Calu3 (cell line): ENCODE data around the gene NUP210. TPM values are rescaled to one million over a fixed set of nuclear protein-coding genes. Genes with fewer than 3 reads are reported as not detected.

ENCODE experiments used
- BruUV-seq: library from RNA; stranded (reverse); fragments of 400-500 nt; replicated peaks from 2 replicates; lab custom pipeline; 2021; lab: Mats Ljungman, UMichigan
- CTCF ChIA-PET: fragments of 300-600 bp; sonication (Branson Sonifier 250); formaldehyde crosslinking; loops from one replicate; lab custom pipeline; 2022; ENCODE audit warnings: antibody characterized with exemption; lab: Charles Lee
- DNase-seq: peaks from one replicate; pipeline ENCODE4 v3.0.0; 2022
- H3K27ac Mint-ChIP-seq: one replicate; pipeline ENCODE4 v1.8.0; 2022; ENCODE audit warnings: mixed read lengths; ENCODE audit not compliant: unreplicated experiment
- H3K27me3 Mint-ChIP-seq: one replicate; pipeline ENCODE4 v1.8.0; 2022; ENCODE audit warnings: mixed read lengths; ENCODE audit not compliant: unreplicated experiment
- H3K36me3 Mint-ChIP-seq: one replicate; pipeline ENCODE4 v1.8.0; 2022; ENCODE audit warnings: mild to moderate bottlenecking, moderate library complexity, mixed read lengths; ENCODE audit not compliant: insufficient read depth, unreplicated experiment
- H3K4me1 Mint-ChIP-seq: one replicate; pipeline ENCODE4 v1.8.0; 2022; ENCODE audit warnings: mild to moderate bottlenecking, low read depth, mixed read lengths; ENCODE audit not compliant: unreplicated experiment
- H3K4me3 Mint-ChIP-seq: one replicate; pipeline ENCODE4 v1.8.0; 2022; ENCODE audit warnings: mild to moderate bottlenecking, low read depth, moderate library complexity, mixed read lengths; ENCODE audit not compliant: unreplicated experiment
- H3K9me3 Mint-ChIP-seq: one replicate; pipeline ENCODE4 v1.8.0; 2022; ENCODE audit warnings: low read depth, mixed read lengths; ENCODE audit not compliant: unreplicated experiment
- intact Hi-C: fragments of 100-400 bp; cut with micrococcal nuclease; formaldehyde crosslinking; loops from one replicate; pipeline ENCODE4 v1.10.0; 2022; ENCODE audit not compliant: unreplicated experiment
- total RNA-seq: library from RNA; stranded (reverse); gene quantifications from 2 replicates; pipeline ENCODE4 v1.2.3, GENCODE V29; 2022
- TF ChIP-seq, protein P1 (sequence below): fragments of 200-600 bp; IDR thresholded peaks from one replicate; pipeline ENCODE4 v1.8.0; 2022; ENCODE audit warnings: antibody characterized with exemption; ENCODE audit not compliant: unreplicated experiment

Gene NUP210
- total RNA-seq, 1 experiment from 2014 or later = 76.9 TPM

DNA sequence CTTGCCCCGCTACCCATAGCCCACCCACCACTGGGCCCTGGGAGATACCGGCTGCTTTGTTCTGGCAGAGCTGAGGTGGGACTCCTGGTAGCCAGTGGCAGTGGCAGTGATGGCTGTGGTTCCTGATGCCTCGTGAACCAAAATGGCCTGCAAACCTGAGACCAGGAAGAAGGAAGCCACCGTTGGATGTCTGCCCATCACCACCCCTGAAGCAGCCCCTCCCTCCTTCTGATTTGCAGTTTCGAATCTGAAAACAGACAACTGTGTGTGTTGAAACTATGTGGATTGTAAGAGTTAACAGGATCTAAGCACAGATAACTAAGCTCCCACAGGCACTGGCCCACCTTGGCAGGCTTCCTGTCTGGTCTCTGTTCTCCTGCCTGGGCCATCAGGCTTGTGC lies 66.6 kb downstream of the NUP210 start:
- Mint-ChIP-seq H3K27me3 (no peaks in the 10 kb centered on the region), H3K27ac (no peak overlapping the region), H3K36me3 (peaks cover 4% of the 10 kb centered on the region), H3K4me3 (no peak overlapping the region), H3K4me1 (peaks cover 10% of the 10 kb centered on the region), H3K9me3 (no peaks in the 10 kb centered on the region)
- CTCF ChIA-PET = interaction anchor here (0.5 to 1.4 kb wide), 4 partner anchors 17 to 766 kb away, joined by 3 to 7 read pairs (median 4); no protein-coding TSS in a partner anchor
- DNase-seq = no peak
- no TSS peak for BruUV-seq
- TF ChIP-seq, protein P1, sequence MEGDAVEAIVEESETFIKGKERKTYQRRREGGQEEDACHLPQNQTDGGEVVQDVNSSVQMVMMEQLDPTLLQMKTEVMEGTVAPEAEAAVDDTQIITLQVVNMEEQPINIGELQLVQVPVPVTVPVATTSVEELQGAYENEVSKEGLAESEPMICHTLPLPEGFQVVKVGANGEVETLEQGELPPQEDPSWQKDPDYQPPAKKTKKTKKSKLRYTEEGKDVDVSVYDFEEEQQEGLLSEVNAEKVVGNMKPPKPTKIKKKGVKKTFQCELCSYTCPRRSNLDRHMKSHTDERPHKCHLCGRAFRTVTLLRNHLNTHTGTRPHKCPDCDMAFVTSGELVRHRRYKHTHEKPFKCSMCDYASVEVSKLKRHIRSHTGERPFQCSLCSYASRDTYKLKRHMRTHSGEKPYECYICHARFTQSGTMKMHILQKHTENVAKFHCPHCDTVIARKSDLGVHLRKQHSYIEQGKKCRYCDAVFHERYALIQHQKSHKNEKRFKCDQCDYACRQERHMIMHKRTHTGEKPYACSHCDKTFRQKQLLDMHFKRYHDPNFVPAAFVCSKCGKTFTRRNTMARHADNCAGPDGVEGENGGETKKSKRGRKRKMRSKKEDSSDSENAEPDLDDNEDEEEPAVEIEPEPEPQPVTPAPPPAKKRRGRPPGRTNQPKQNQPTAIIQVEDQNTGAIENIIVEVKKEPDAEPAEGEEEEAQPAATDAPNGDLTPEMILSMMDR = no peak
- intact Hi-C loops = no loop called here

DNA sequence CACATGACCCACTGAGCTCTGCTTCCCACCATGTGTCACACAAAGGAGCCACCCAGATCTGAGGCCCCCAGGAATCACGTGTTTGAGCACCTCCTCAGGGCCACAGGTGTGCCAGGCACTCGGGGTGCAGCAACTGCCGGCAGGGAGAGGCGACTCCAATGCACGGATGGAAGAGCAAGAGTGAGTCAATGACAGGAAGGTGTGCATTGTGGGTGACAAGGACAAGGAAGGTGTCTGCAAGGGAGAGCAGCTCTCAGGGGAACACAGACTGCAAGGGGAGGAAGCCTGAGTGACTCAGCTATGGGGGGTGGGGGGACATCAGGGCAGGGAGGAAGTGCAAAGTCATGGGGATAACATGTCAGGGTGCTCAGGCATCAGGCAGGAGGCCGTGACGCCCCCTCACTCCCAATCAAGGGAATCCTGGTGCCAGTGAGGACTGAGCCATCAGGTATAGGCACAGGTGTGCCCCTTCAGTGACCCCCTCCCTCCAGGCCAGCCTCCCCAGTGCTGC lies 67.4 kb downstream of the NUP210 start:
- Mint-ChIP-seq H3K4me3 (no peak overlapping the region), H3K4me1 (peaks cover 10% of the 10 kb centered on the region), H3K27me3 (no peaks in the 10 kb centered on the region), H3K36me3 (peaks cover 6% of the 10 kb centered on the region), H3K27ac (no peak overlapping the region), H3K9me3 (no peaks in the 10 kb centered on the region)
- intact Hi-C loops = no loop called here
- CTCF ChIA-PET = no interaction called here
- DNase-seq = no peak
- BruUV-seq = no TSS peak
- TF ChIP-seq, protein P1 = no peak

DNA sequence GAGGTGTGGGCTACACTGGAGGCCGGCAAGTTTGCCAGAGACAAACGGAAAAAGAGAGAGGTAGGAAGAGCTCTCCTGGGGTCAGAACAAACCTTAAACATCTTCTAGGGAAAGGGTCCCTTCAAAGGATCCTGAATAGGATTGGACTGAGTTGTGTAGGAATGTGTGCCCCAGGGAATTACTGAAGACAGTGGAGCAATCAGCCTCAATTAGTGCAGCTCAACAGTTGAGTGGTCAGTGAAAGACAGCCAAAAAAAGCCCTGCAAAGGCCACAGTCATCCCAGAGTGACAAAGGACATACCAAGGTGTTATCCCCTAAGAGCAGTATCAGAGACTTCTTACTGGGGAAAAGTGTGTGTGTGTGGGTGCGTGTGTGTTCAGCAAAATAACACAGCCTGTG lies 70.3 kb downstream of the NUP210 start:
- CTCF ChIA-PET = no interaction called here
- no TSS peak for BruUV-seq
- Mint-ChIP-seq H3K27me3 (no peaks in the 10 kb centered on the region), H3K36me3 (peaks cover 6% of the 10 kb centered on the region), H3K9me3 (no peaks in the 10 kb centered on the region), H3K27ac (no peak overlapping the region), H3K4me3 (no peak overlapping the region), H3K4me1 (peaks cover 10% of the 10 kb centered on the region)
- TF ChIP-seq, protein P1 = no peak
- intact Hi-C loops = no loop called here
- DNase-seq = no peak

DNA sequence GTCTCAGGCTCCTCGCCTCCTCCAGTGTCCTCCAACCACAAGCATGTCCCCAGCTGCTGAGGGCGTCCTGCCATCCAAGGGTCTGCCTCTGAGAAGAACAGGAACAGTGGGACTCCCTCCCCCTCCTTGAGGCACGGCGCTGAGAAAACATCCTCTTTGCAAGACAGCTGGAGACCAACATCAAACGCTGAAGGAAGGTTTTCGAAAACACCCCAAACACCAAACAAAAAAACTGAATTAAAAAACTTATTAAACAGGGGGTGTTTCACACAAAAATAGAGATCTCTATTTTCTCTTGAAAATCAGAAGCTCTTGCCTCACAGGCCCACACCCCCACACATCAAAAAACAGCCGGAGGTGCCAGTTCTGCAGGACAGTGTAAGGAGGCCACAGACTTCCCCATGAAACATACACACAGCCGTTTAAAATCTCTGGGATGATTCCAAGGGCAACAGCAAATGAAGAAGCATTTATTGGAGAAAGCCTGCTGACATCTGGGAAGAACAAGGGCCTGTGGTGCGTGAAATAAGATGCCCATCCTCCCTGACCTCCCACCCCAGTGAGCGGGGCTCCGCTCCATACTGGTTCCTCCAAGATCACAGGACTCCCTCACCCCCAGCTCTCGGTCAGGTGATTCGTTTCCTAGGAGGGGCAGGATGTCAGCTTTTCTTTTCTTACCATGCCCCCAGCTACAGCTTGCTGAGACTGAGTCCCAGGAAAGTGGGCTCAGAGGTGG lies 71.3 kb downstream of the NUP210 start:
- BruUV-seq = no TSS peak
- H3K27ac Mint-ChIP-seq = no peak overlapping the region
- intact Hi-C loops = no loop called here
- TF ChIP-seq, protein P1 = no peak
- H3K4me1 Mint-ChIP-seq = peaks cover 10% of the 10 kb centered on the region
- no peaks in the 10 kb centered on the region for H3K9me3 Mint-ChIP-seq
- peaks cover 6% of the 10 kb centered on the region for H3K36me3 Mint-ChIP-seq
- CTCF ChIA-PET = interaction anchor here (0.6 kb wide), 1 partner anchor 1884 kb away, joined by 3 read pairs; no protein-coding TSS in a partner anchor
- H3K27me3 Mint-ChIP-seq = no peaks in the 10 kb centered on the region
- DNase-seq = no peak
- H3K4me3 Mint-ChIP-seq = no peak overlapping the region
